ENCODE results near the gene TPP1. TPM values are rescaled to one million over a fixed set of nuclear protein-coding genes. Genes with fewer than 3 reads are reported as not detected.

Gene TPP1
- polyA plus RNA-seq, 4 donors: 61.8 to 134 (median 110) TPM

DNA sequence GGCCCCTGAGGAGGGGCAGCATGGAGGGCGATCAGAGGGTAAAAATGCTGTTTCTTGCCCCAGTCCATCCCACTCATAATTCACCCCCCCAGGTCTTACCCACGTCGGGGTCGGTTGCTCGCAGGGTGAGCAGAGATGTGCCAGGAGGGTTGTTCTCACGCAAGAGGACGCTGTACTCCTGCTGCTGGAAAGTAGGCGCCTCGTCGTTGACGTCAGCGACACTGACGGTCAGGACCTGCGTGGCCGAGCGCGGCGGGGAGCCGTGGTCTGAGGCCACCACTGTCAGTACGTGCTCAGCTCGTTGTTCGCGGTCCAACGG is 10.3 kb upstream of the TPP1 start:
- no peak for DNase-seq (ENCODE audit: low read depth in 4 of 4, low spot score in 3 of 4)

DNA sequence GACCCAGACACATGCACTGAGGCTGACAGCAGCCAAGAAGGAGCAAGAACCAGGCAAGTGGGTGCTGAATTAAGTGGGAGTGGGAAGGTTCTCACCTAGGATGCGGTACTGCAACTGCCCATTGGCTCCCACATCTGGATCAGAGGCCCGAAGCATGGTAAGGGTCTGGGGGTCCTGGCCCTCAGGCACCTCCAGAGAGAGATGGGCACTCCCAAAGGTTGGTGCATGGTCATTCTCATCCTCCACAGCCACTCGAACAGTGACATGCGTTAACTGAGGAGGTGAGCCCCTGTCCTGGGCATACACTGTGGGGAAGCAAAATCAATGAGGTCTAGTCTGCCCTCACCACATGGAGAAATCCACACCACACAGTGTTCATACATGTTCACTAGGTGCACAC is 9.3 kb upstream of the TPP1 start:
- DNase-seq (ENCODE audit: low read depth in 4 of 4, low spot score in 3 of 4): no peak

DNA sequence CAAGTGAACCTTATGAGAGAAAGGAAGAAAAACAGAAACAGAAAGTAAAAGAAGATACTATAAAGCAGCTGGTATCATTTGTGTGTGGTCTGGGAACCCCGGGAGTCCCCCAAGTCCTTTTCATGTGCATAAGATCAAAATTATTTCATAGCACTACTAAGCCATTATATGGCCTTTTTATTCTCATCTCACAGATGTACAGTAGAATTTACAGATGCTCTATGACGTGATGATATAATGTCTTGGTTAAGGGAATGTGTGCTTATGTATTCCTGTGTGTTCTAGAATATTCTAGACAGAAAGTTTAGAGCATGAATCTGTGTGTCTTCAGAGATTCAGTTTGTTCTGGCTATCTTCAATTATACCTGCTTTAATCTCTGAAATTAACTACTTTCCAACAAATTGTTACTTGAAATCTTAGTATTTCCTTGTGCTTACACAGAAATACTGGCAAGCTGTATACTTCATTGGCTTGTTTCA is 8.6 kb upstream of the TPP1 start:
- no peak for DNase-seq (ENCODE audit: low read depth in 4 of 4, low spot score in 3 of 4)

DNA sequence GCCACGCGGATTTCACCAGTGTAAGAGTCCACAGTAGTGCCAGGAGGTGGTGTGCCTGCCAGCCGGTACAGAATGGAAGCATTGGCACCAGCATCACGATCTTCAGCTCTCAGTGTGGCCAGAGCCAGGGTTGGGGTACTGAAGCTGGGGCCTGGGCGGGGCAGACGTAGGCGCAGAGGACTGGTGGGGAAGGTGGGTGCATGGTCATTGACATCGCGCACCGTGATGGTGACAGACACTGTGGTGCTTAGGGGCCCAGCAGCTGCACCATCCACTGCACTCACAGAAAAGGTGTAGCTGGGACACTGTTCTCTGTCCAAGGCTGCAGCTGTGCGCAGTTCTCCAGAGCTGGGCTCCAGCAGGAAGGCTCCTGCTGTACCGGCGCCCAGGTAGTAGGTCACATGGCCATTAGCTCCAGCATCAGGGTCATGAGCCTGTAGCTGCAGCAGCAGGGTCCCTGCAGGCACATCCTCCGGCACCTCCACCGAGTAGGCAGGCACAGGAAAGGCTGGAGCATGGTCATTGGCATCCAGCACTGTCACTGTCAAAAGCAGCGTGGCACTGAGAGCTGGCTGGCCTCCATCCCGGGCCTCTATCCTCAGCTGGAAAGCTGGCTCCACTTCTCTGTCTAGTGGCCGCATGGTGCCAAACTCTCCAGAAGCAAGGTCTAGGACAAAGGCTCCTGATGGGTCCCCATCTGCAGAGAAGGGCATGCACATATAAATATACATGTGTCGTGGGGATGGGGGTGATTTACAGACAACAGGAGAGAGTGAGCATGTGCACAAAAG is 7.9 kb upstream of the TPP1 start:
- DNase-seq (ENCODE audit: low read depth in 4 of 4, low spot score in 3 of 4): no peak

DNA sequence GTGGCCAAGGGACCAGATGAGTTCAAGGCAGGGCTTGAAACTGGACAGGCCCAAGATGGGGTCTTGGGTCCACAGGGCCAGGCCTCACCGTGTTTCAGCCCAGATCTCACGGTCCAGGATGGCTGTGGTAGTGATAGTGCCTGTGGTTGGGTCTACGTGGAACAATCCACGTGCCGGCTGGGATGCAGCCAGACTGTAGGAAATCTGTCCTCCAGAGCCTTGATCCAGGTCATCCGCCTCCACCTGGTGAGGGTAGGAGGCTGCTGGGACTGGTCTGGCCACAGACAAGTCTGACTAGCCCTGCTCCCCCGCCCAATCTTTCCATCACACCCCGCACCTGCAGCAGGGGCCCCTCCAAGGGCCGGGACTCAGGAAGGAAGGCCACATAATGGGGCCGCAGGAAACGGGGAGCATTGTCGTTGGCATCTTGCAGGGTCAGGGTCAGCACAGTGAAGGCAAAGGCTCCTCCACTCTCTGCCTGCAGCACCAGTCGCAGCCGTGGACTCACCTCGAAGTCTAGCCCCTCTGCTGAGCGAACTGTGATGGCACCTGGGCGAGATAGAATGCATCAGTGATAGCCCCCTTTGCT is 6.7 kb upstream of the TPP1 start:
- no peak for DNase-seq (ENCODE audit: low read depth in 4 of 4, low spot score in 3 of 4)

DNA sequence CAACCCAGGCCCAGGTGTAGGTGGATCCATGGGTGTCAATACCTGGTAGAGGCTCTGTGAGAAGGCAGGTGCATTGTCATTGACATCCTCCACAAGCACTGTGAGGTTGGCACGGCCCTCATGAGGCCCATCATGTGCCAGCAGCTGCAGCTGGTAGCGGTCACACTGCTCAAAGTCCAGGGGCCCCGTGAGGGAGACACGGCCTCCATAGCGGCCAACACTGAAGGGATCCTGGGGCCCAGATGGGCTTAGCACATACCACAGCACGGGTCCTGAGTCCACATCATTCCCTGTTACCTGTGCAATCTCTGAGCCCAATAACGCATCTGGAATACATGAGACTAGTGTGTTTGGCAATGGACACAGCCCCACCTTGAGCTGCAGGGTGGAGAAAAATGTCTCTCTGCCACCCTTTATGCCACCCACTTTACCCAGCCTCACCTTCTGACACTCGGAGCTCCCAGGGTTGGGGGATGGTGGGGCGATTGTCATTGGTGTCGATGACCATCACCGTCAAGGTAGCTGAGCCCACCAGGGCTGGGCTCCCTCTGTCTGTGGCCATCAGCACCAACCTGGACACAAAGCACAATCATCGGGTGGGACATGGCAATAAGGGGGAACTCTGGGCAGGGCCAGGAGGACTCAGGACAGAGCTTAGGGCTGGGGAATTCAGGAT is 6.1 kb upstream of the TPP1 start:
- DNase-seq (ENCODE audit: low read depth in 4 of 4, low spot score in 3 of 4): no peak

DNA sequence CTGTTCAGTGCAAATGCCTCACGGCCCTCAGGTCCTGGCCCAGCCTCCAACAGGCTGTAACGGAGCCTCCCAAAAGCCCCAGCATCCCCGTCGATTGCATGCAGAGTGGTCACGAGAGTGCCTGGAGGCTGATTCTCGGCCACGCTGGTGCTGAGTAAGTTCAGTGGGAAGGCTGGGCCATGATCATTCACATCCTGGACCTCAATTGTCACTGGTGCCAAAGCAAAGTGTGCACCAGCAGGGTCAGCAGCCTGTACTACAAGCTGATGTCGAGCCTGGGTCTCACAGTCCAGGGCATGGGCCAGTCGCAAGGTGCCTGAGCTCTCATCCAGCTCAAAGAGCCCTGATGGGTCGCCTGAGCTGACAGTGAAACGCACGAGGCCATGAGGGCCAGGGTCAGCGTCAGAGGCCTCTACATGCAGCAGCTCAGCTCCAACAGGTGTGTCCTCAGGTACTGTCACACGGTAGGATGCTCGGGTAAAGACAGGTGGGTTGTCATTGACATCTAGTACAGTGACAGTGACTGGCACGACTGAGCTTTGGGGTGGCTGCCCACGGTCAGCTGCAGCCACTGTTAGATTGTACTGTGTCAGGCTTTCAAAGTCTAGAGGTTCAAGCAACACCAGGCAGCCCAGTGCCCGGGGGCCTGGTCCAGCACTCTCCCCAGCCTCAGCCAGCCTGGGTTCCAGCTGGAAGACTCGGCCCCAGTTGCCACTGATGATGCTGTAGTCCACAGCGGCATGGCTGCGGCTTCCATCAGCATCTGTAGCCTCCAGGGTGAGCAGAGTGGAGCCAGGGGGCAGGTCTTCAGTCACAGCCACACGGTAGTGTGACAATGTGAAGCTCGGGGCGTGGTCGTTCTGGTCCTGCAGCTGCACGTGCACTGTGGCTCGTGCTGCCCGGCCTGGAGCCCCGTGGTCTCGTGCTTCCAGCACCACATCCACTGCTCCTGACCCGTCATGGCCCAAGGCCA is 4.5 kb upstream of the TPP1 start:
- DNase-seq (ENCODE audit: low read depth in 4 of 4, low spot score in 3 of 4): no peak

DNA sequence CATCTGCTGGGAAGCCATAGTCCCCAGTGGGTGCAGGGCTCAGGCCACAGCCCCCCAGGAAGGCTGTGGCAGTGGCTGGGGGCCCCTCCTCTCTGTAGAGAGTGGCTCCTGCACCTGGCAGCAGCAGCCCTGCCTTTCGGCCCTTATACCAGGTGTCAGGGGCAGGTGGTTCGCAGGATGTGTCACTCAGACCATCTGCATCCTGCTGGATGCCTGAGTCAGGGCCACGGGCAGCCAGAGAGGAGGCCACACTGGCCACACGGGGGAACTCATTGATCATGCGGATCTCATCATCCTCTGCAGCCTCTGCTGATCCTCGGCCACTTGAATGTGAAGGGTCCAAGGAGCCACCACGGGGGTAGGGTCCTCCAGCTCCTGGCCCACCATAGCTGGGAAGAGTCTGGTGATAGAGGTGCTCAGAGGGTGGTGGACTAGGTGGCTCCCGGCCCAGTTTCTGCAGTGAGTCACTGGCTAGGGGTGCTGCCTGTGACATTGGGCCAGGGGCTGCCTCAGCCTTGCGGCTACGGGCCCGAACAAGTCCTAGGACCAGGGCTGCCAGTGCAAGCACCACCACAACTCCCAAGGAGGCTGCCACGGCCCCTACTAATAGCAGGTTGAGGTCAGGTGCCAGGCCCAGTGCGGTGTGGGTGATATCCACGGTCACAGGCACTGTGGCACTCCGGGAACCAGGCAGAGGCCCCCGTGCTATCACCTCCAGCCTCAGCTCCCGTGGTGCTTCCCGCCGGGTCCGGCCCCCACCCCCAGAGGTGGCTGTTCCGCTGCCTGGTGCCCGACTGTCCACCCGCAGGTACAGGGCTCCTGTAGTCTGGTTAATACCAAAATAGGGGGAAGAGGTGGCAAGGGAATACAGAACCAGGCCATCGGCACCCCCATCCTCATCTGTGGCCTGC is 3.3 kb upstream of the TPP1 start:
- DNase-seq (ENCODE audit: low read depth in 4 of 4, low spot score in 3 of 4): no peak

DNA sequence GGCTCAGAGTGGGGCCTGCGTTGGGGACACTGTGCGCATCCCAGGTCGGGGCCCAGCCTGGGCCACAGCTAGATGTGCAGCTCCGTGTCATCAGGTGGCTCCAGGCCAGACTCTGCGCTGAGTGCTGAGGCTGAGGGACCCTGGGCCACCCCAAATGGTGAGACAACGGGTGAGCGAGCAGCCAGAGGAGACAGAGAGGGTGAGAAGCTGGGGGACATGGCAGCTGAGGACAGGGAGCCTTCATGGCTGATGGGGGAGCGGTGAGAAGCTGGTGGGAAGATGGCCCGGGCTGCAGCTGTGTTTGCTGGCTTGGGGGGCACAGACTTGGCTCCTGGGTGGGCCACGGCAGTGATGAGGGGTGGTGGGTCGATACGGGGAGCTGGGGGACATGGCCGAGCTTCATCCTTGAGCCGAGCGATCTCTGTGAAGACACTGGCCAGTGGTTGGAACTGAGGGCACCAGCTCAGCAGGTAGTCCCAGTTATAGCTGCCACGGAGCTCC is 2.5 kb upstream of the TPP1 start:
- DNase-seq (ENCODE audit: low read depth in 4 of 4, low spot score in 3 of 4): no peak

DNA sequence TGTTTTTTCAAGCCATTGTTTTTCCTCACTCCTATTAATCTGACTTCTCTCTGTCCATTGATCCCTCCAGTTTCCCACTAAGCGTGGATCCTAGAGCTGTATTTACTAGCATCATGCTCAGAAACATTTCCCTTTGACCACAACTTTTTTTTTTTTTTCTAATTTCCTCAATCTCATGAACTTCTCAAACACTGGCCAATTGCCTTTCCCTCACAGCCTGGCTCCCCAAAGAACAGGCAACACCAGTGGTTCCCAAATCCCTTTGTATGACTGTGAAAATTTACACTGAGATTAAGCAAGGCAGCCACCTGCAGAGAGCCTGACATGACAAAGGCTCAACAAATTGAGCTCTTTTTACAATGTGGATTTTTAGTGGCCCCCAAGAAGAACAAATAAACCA is 1.4 kb upstream of the TPP1 start:
- no peak for DNase-seq (ENCODE audit: low read depth in 4 of 4, low spot score in 3 of 4)

DNA sequence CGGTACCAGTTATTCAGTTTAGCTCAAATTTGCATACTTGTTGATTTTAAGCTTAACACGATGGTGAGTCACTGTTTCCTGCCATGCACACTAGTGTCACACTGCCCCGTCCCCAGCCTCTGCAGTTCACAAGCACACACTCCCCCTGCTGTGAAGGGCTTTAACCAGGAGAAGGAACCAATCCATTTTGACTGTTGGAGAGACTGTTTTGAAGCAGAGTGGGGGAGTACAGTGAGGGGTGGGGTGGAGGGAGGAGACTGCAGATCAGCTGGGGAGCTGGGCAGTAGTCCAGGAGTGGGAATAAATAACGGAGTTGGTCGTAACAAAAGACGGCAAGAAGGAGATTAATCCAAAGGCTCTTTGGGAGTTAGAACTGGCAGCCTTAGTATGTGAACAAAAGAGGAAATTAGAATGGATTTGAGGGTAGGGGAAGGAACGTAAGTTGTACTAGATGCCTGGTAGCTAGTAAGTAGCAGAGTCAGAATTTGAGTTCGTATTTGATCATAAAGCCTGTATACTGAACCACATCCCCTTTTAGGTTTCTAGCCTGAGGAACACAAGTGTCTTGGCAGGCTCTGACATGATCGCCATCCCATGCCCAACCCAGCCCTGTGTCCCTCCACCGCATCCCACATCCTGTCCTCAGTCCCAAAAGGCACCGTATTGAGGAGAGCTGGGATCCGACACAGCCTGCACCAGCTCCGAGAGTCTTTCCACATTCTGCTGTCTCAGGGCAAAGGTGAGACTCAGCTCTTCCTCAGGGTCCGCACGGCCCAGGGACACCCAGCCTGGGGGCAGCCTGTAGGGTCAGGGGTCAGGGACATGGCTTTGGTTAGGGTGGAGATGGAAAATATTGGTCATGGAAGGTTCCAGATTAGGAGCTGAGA is 862 bp downstream of the TPP1 start:
- DNase-seq (ENCODE audit: low read depth in 4 of 4, low spot score in 3 of 4): peak in 1 of 4 donors; percentile 46

DNA sequence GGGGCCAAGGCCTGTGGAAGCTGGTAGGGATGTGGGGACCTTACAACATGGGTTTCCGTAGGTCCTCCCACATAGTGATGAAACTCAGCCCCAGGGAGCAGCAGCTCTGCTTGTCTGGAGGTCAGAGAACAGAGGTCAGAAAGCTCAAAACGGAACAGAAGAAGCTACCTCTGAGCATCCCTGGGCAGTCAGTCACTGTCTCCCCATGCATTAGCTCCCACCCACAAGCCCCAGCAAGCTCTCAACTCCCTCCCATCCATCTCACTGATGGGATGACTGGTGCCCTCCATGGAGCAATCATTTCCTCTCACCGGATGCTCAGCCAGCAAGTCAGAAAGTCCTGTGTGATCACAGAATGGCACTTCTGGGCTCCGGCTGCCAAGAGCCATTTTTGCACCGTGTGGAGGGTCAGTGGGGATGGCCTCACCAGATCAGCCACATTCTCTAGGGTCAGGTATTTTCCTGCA is 1.9 kb downstream of the TPP1 start:
- no peak for DNase-seq (ENCODE audit: low read depth in 4 of 4, low spot score in 3 of 4)

DNA sequence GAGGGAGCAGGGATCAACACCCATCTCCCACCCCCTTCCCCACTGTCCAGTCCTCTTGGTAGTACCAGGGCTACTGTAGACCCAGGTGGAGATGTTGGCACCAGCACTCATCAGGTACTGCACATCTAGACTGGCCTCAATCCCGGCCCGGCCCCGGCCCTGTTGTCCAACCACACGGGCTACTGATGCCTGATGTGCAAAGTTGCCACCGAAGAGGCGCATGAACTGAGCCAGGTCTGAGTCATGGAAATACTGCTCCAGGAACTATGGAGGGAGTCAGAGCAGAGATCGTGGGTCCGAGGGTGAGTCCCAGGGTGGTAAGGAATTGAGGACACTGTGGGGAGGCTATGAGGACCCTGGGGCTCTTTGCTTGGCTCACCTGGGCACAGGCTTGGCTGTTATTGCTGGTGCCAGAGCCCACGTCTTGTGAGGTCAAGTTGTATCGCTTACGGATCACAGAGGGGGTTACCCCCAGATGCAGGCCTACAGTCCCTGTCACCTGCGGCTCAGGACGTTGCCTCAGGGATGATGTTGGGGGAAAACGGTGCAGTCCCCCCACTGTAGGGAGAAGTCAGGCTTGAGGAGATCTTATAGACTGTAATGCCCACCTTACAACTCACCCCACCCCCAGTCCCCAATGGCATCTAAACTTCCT is 2.5 kb downstream of the TPP1 start:
- DNase-seq (ENCODE audit: low read depth in 4 of 4, low spot score in 3 of 4): no peak

DNA sequence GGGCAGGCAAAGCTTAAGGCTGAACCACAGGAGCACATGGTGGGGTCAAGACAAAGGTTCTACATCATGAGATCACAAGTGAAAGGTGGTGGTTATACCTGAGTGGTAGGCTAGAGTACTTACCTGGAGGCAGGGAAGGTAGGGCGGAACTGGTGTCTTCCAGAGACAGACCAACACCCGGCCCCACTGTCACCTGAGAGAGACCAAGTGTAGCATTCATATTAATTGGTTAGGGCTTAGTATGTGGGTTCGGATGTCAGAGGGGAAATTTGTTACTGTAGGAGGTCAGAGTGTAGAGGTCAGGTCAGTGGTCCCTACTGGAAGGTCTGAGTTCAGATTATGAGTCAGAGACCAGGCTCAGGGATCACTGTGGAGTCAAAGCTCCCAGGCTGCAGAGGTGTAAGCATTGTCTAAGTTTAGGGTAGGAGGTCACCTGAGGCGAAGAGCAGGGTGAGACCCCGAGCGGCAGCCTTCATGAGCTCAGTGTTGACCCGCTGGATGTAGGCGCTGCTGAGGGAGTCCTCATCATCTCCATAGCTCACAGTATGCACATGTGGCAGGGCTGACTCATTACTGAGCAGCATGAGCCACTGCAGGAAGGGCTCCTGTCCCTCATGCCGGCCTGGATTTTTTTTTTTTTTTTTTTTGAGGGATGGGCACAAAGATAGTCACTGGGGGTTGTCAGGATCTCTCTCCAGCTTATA is 3.2 kb downstream of the TPP1 start:
- no peak for DNase-seq (ENCODE audit: low read depth in 4 of 4, low spot score in 3 of 4)

DNA sequence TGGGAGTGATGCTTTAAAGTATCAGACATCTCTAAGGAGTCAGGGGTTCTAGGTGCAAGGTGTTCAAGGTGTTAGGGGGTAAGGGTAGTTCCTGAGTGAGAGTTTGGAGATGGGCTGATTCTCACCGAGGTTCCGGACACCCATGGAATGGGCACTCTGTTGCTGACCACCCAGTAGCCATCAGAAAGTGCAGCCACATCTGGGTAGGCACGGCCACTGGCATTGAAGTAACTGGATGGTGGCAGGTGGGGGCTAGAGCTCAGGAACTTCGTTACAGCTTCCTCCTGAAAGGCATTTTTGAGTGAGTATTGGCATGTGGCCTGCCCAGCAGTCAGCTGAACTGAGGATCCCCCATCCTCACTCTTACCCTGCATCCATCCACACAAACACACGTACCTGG is 4.2 kb downstream of the TPP1 start:
- DNase-seq (ENCODE audit: low read depth in 4 of 4, low spot score in 3 of 4): no peak

DNA sequence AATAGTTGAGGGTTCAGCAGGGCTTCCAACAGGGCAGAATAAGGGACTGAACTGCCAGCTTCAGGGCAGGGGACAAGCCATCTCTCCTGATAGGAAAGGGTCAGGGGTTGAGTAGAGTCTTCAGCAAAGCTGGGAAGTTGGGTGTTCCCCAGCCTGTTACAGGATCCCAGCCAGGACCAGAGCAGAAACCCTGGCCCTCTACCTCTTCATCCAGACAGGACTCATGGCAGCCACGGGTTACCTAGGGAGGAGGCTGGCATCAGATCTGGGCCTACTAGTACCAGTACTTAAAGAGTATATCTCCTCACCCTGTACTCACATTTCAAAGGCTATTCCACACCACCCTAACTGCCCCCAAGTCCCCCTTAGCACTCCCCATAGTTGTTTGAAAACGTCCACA is 4.8 kb downstream of the TPP1 start:
- no peak for DNase-seq (ENCODE audit: low read depth in 4 of 4, low spot score in 3 of 4)

DNA sequence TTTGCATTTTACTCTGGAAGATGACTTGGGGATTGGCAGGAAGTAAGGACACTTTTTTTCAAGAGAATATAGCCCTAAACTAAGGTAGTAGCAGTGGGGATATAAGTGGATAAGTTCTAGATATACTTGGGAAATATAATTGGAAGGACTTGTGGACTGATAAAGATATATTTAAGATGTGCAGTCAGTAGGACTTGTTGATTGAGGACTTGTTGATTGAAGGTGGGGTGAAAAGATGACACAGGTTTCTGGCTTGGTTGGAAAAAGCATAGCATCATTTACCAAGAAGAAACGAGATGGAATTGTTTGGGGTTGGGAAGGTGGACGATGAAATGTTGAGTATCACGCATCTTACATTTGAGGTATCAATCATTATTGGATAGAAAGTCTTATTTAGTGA is 5.7 kb downstream of the TPP1 start:
- DNase-seq (ENCODE audit: low read depth in 4 of 4, low spot score in 3 of 4): no peak
